Measurements from ENCODE around the gene NCOA5.
A peak's percentile ranks its signal among the peaks of the same experiment; 100 is the strongest.

NCOA5 gene

GRCh38 chr20:46060301-46060881, 29.4 kb downstream of the NCOA5 start:
- peak; percentile 4 for DNase-seq (ENCODE audit: low spot score)

DNA sequence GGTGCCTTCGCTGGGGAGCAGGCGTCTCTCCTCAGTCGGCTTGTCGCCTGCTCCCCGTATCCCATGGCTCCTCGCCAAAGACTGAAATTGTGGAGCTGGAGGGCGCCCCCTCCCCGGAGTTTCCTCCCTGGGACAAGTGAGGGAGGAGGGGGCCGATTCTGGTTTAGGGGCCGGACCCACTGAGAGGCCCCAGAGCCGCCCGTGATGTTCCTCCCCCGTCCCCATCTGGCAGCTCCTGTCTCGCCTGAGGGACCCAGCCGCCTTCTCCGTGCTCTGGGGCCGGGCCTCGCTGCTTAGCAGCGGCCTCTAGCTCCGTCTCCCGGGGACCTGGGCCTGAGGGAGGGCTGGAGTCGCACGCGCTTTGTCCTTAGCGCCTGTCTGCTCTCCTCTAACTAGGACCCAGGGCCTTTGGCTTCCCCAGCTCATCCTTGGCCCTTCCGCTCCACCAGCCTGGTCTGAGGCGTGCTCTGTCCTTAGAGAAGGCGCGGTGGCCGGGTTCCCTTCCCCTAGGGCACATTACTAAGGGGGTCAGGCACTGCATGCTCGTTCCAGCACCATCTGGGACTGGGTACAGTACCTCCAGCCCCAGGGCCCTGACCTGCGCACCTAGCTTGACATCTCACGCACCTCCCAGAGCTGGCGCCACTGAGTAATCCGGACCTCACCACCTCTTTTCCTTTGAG, 31.0 kb downstream of the NCOA5 start:
- DNase-seq (ENCODE audit: low spot score) = no peak

- DNase-seq (ENCODE audit: low spot score) = peak; percentile 4
Observed at GRCh38 chr20:46057856-46058598, 31.7 kb downstream of the NCOA5 start.

DNA sequence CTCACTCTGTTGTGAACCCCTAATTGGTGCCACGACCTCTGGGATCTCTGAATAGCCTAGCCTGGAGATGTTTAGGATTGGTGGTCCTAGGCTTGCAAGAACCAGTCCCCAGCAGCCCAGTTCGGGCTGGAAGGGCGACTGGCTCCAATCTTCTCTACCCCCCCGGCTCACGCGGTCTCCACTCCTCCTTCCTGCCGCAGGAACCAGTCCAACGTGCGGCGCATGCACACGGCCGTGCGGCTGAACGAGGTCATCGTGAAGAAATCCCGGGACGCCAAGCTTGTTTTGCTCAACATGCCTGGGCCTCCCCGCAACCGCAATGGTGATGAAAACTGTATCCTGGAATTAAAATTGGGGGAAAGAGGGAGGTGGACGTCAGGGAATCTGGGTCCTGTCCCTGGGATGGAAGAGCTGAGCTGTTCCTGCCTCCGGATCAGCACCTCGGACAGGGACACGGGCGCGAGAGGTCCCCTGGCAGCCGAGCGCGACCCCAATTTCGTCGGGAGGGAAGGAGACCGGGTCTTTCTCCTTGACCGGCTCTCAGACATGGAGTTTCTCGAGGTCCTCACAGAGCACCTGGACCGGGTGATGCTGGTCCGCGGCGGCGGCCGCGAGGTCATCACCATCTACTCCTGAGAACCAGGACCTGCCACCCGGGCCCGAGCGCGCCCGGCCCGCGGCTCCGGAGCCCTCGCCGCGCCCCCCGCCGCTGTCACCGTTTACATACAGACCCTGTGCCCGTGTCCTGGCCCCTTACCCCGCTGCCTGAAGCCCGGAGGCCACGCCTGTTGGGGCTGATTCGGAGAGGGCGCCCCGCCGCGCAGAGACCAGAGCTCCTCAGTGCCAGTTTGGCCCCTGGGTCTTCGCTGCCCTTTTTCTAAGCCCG, 32.5 kb downstream of the NCOA5 start:
- DNase-seq (ENCODE audit: low spot score) = peak; percentile 10

- no peak for DNase-seq (ENCODE audit: low spot score)
Observed at GRCh38 chr20:46056027-46056833, 33.5 kb downstream of the NCOA5 start.

DNA sequence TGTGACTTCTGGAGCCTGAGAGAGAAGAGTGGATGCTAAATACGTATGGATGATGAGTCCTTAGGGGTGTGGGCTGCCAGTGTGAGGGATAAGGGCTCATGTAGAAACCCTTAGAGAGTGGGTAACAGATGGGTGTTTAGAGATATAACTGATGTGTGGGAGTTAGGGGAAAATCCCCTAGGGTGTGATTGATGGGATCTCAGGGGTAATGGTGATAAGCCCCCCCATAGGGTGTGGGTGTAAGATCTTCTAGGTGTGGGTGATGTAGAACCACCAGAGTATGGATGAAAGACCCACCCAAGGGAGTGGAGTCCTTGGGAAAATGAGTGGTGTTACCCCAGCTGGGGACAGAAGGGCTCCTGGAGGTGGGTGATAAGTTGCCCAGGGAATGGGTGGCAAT, 34.5 kb downstream of the NCOA5 start:
- DNase-seq (ENCODE audit: low spot score) = no peak

DNA sequence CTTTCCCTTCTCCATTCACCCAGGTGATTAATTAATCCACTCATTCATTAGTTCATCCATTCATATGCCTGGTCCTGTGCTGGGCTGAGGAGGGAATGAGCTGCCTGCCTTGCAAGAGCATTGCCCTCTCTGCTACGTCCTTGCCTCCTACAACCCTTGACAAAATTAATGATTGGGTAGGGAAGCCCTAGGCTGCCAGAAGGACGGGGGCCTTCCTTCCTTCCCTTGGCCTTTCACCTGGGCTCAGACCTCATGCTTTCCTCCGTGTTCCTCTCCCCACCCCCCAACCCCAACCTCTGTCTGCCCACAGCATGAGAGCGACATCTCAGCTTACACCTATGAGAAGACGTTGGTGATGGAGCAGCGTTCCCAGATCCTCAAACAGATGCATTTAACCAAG, 35.2 kb downstream of the NCOA5 start:
- DNase-seq (ENCODE audit: low spot score) = no peak

GRCh38 chr20:46053416-46053815, 36.3 kb downstream of the NCOA5 start:
- no peak for DNase-seq (ENCODE audit: low spot score)

DNA sequence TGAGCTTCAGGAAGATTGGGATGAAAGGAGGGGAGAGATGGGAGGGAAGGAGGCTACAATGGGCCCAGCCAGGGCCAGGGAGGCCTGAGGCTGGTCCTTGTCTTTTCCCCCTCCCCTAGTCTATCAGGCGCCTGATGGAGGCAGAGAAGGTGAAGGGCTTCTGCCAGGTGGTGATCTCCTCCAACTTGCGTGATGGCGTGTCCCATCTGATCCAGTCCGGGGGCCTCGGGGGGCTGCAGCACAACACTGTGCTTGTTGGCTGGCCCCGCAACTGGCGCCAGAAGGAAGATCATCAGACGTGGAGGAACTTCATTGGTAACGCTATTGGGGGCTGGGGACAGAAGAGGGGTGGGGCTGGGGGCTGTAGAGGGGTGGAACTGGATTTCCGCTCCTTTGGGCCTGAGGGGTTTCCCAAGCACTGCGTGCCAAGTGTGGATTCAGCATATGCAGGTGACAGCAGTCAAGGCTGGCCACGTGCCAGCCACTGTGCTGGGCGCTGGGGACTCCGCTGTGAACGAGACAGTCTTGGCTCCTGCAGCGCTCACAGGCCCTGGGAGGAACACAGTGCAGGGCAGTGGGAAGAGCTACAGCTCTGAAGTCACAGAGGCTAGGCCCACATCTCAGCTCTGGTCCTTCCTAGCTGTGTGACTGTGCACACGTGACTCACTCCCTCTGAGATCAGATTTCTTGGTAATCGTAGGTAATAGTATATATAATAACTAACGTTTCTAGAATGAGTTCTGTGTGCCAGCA, 38.0 kb downstream of the NCOA5 start:
- peak; percentile 13 for DNase-seq (ENCODE audit: low spot score)

DNA sequence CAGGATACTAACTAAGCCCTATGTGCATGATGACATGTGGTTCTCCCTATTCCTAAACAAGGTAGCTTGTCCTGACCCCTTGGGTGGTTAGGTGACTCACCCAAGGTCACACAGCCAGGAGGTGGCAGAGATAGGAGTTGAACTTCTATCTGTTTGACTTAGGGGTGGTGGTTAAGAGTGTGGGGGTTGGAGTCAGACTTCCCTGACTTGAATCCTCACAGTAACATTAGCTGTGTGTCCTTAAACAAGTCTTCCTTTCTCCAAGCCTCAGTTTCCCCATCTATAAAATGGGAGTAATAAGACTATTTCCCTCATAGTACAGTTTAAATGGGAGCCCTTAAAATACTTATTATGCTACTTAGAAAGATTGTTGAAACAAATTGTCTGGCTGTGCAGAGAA, 38.9 kb downstream of the NCOA5 start:
- DNase-seq (ENCODE audit: low spot score) = no peak

GRCh38 chr20:46050444-46050843, 39.3 kb downstream of the NCOA5 start:
- DNase-seq (ENCODE audit: low spot score) = no peak

GRCh38 chr20:46049815-46050214, 39.9 kb downstream of the NCOA5 start:
- no peak for DNase-seq (ENCODE audit: low spot score)

- DNase-seq (ENCODE audit: low spot score) = no peak
Observed at GRCh38 chr20:46049190-46049589, 40.6 kb downstream of the NCOA5 start.

- DNase-seq (ENCODE audit: low spot score) = no peak
Observed at GRCh38 chr20:46047821-46048220, 41.9 kb downstream of the NCOA5 start.

DNA sequence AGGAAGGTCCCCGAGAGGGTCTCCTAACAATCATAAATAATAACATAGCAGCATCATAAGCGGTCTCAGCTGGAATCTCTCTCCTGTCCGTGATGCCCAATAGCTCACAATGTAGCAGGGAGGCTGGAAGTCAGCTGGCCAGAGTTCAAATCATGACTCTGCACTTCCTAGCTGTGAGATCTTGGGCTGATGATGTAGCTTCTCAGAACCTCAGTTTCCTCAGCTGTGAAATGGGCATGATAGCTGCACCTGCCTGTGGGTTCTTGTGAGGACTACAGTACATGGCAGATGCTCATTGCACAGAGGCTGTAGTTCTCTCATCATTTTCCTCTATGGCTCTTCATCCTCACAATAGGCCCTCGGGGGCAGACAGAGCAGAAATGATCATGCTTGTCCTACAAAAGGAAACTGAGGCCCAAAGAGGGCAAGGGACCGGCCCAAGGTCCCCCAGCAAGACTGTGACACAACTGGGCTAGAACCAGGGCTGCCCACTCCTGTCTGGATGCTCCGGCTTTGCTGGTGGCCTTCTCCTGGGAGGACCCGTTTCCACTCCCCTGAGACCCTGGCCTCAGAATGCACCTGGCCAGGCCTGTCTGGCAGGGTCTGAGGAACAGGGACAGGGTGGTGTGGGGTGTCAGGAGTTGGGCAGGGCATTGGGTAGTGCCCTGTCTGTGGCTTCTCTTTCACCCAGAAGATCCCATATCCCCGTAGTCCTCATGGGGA, 43.0 kb downstream of the NCOA5 start:
- no peak for DNase-seq (ENCODE audit: low spot score)

DNA sequence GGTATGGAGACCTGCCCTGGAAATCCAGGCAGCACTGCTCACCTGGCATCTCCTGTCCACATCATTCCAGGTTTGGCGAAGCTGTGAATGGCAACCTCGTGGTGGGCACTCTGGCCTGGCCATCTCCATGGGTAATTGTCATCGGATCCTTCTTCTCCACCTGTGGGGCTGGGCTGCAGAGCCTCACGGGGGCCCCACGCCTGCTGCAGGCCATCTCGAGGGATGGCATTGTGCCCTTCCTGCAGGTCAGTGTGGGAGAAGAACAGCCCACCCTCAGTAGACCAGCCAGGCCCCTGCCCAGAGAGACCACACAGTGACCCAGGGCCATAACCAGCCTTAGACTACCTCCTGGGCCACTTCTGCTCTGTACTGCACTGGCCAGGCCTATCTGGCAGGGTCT, 44.9 kb downstream of the NCOA5 start:
- no peak for DNase-seq (ENCODE audit: low spot score)

- DNase-seq (ENCODE audit: low spot score) = no peak
Observed at GRCh38 chr20:46043556-46043955, 46.2 kb downstream of the NCOA5 start.

DNA sequence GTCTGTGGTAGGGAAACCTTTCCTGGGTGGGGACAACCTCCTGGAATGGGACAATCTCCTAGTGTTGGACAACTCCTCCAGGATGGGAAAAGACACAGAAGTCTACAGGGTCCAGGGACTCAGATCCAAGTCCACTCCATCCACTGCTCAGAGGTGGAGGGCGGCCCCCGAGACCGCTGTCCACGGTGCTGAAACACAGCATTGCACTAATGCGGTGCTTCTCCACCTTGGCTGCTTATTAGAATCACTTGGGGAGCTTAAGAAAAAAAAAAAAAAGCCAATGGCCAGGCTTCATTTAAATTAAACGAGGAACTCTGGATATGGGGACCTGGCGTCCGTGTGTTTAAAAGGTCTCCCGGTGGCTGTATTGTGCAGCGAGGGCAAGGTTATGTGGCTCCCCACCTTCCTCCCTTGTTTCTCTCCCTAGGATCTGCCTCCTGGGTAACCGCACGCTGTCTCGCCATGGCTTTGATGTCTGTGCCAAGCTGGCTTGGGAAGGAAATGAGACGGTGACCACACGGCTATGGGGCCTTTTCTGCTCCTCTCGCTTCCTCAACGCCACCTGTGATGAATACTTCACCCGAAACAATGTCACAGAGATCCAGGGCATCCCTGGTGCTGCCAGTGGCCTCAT, 48.7 kb downstream of the NCOA5 start:
- DNase-seq (ENCODE audit: low spot score) = peak; percentile 31

DNA sequence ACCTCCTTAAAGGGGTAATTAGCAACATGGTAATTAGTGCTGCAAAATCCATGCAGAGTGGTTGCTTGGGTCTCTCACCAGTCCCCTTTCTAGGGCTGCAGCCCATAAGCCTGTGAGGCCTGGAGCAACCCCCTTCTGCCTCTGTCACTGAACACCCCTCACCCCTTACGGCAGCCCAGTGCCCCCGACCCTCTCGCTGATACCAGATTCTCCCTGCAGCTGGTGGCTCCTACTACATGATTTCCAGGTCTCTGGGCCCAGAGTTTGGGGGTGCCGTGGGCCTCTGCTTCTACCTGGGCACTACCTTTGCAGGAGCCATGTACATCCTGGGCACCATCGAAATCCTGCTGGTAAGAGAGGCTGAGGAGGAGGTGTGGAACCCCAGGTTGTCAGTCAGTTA, 52.7 kb downstream of the NCOA5 start:
- DNase-seq (ENCODE audit: low spot score) = no peak

DNA sequence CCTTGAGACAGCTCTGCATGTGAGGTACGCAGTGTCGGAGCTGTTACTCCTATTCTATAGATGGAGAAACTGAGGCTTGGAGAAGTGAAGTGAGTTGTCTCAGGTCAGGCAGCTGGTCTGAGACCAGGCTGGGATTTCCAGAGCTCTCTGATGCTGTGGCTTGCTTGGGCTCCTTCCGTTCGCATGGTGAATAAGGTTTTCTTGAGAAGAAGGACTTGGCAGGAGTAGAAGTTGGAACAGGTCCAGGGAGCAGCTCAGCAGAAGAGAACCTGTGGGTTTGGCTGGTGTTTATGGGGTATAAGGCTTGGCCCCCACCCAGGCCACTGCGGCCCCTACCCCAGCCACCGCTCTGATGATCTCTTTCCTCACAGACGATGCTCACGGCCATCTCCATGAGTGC, 53.4 kb downstream of the NCOA5 start:
- no peak for DNase-seq (ENCODE audit: low spot score)

Data from kidney tubule cell (primary cell).